ENCODE measurements around the gene ZNF428.
"Not testable (repeated sequence)": the region's sequence is repeated elsewhere in the genome, so short reads cannot be mapped to it uniquely, and the experiment has no call there.

ZNF428 gene

GRCh38 chr19:43616954-43617353, 2.5 kb downstream of the ZNF428 start:
- DNase-seq (ENCODE audit: low spot score): no peak

GRCh38 chr19:43616306-43616705, 3.1 kb downstream of the ZNF428 start:
- DNase-seq (ENCODE audit: low spot score): no peak

GRCh38 chr19:43612374-43612773, 7.1 kb downstream of the ZNF428 start:
- no peak for DNase-seq (ENCODE audit: low spot score)

- no peak for DNase-seq (ENCODE audit: low spot score)
Measured at GRCh38 chr19:43611788-43612187, 7.6 kb downstream of the ZNF428 start, which contains the start of gene SRRM5. TSS of gene SRRM5 (plus strand) at chr19:43612088. CDS start at chr19:43612122, 34 bp downstream.

GRCh38 chr19:43610493-43610892, 8.9 kb downstream of the ZNF428 start:
- no peak for DNase-seq (ENCODE audit: low spot score)

GRCh38 chr19:43609872-43610271, 9.6 kb downstream of the ZNF428 start:
- DNase-seq (ENCODE audit: low spot score): no peak

GRCh38 chr19:43607238-43608205, 11.9 kb downstream of the ZNF428 start:
- DNase-seq (ENCODE audit: low spot score): no peak

GRCh38 chr19:43606569-43607229, 12.7 kb downstream of the ZNF428 start:
- DNase-seq (ENCODE audit: low spot score): no peak

- DNase-seq (ENCODE audit: low spot score): no peak
Measured at GRCh38 chr19:43605875-43606568, 13.4 kb downstream of the ZNF428 start.

GRCh38 chr19:43600326-43600725, 19.1 kb downstream of the ZNF428 start:
- DNase-seq (ENCODE audit: low spot score): not testable (repeated sequence)

- DNase-seq (ENCODE audit: low spot score): no peak
Measured at GRCh38 chr19:43599635-43600295, 19.7 kb downstream of the ZNF428 start.

- no peak for DNase-seq (ENCODE audit: low spot score)
Measured at GRCh38 chr19:43598445-43599240, 20.8 kb downstream of the ZNF428 start.

- no peak for DNase-seq (ENCODE audit: low spot score)
Measured at GRCh38 chr19:43597876-43598275, 21.6 kb downstream of the ZNF428 start.

- no peak for DNase-seq (ENCODE audit: low spot score)
Measured at GRCh38 chr19:43596842-43597461, 22.5 kb downstream of the ZNF428 start.

GRCh38 chr19:43595999-43596841, 23.2 kb downstream of the ZNF428 start, which contains the start of the genes IRGQ and ZNF576:
TSS of gene IRGQ (minus strand) at chr19:43596134. CDS start at chr19:43595338, 796 bp downstream.
TSS of gene ZNF576 (plus strand) at chr19:43596595. CDS start at chr19:43597109, 514 bp downstream.
- DNase-seq (ENCODE audit: low spot score): peak; percentile 98

- DNase-seq (ENCODE audit: low spot score): no peak
Measured at GRCh38 chr19:43595605-43595998, 23.8 kb downstream of the ZNF428 start.

- DNase-seq (ENCODE audit: low spot score): peak; percentile 78
Measured at GRCh38 chr19:43594710-43595604, 24.5 kb downstream of the ZNF428 start.

GRCh38 chr19:43594081-43594697, 25.2 kb downstream of the ZNF428 start:
- DNase-seq (ENCODE audit: low spot score): no peak

All from HuH-7 (cell line).